Activated CD8-positive, alpha-beta memory T cell treated with anti-CD3 and anti-CD28 coated beads, Interleukin-2, amount 50 U/mL, for 24 hours (primary cell): Measurements from ENCODE around the gene OR51B6.
"Not testable (repeated sequence)": the region's sequence is repeated elsewhere in the genome, so short reads cannot be mapped to it uniquely, and the experiment has no call there.

Source experiments
- DNase-seq: peaks from one replicate; pipeline ENCODE4 v3.0.0-alpha.2; 2020; ENCODE audit errors: extremely low read depth

Gene OR51B6, protein sequence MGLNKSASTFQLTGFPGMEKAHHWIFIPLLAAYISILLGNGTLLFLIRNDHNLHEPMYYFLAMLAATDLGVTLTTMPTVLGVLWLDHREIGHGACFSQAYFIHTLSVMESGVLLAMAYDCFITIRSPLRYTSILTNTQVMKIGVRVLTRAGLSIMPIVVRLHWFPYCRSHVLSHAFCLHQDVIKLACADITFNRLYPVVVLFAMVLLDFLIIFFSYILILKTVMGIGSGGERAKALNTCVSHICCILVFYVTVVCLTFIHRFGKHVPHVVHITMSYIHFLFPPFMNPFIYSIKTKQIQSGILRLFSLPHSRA

DNA sequence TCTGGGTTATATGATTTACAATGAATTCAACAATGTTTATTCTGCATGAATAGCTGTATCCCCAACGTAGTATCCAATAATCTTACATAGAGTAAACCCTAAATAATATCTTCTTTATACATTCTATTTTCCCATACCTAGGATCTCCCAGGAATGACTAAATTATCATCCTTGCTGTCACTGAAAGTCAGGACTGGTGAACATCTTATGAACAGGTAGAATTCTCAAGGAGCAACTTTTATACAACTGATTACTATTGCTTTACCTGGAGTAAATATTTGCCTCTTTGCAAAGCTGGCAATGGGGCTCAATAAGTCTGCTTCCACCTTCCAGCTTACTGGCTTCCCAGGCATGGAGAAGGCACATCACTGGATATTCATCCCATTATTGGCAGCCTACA is at the start of gene OR51B6:
OR51B6 (plus strand) TSS at position 301 of the 400 bp plus-strand sequence; CDS start at position 301, 0 bp downstream.
- DNase-seq, result no peak

GRCh38 chr11:5301846-5302245 is 49.5 kb upstream of the OR51B6 start, which contains the start of gene OR51B4:
Gene OR51B4 (minus strand): TSS chr11:5301946. CDS start chr11:5301946, 0 bp downstream.
- no peak for DNase-seq

DNA sequence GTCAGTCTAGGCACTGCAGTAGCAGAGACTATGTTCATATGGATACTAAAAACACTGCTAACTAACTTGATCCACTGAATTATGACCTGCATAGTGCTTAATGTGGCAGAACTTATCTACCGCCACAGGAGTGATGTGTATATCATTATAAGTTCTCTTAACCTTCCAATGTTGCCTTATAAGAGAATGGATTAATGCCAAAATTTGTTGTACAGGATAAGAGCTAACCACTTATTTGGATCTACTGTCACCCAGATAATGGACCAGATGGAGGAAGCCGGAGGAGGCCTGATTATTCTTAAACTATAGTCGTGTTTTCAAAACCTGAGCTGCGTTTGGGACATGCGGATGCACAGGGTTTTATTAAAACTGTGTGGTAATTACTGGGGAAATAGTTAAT is 47.7 kb upstream of the OR51B6 start:
- DNase-seq, result no peak

DNA sequence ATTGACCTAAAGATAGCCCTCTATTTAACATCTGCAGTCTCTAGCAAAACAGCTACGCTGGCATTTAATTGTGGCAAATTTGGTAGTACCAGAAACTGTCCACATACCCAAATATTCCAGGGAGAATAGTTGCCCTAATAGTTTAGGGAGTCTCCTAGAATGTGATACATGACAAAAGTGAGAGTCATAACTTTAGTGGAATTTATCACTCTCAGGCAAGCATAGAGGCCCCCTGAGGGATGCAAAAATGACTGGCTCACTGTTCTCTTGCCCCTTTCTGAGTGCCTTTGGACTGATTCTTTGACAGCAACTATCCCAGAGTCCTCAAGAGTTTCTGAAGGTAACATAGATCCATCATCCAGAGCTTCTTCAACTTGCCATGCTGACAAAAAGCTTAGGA is 47.3 kb upstream of the OR51B6 start:
- no peak for DNase-seq

DNA sequence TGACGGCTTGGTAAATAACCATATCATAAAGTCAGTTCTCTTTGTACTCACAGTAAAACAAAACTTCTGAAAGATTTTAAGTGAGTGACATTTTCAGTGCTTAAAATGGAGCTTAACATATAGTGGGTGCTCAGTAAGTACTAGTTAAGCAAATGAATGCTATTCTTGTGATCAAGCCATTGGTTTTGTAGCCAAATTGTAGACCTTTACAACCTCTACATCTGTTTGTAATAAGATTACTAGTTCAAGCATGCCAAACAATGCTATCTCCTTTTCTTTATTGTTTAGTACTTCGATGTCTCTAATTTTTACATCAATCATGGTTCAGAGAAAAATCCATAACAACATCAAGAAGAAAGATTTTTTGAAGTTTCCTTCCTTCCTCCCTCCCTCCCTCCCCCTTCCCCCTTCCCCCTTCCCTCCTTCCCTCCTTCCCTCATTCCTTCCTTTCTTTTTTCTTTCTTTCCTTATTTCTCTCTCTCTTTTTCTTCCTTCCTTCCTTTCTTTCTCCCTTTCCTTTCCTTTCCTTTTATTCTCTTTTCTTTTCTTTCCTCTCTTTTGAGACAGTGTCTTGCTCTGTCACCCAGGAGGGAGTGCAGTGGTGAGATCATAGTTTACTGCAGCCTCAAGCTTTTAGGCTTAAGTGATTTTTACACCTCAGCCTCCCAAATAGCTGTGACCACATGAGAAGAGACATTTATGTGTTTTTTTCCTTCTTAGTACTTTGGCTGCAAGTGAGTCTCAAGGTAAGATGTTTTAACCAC is 43.9 kb upstream of the OR51B6 start:
- no peak for DNase-seq

GRCh38 chr11:5310423-5310822 is 40.9 kb upstream of the OR51B6 start:
- DNase-seq, result no peak

GRCh38 chr11:5313326-5314023 is 37.8 kb upstream of the OR51B6 start:
- not testable (repeated sequence) for DNase-seq

GRCh38 chr11:5317292-5317691 is 34.0 kb upstream of the OR51B6 start:
- DNase-seq, result no peak

- no peak for DNase-seq
Observed at GRCh38 chr11:5324197-5324596, 27.1 kb upstream of the OR51B6 start, which contains the start of gene OR51B2. Gene OR51B2 (minus strand): TSS chr11:5324297. CDS start chr11:5324297, 0 bp downstream.

GRCh38 chr11:5335170-5335569 is 16.1 kb upstream of the OR51B6 start:
- DNase-seq, result no peak

GRCh38 chr11:5336331-5336730 is 15.0 kb upstream of the OR51B6 start:
- no peak for DNase-seq

DNA sequence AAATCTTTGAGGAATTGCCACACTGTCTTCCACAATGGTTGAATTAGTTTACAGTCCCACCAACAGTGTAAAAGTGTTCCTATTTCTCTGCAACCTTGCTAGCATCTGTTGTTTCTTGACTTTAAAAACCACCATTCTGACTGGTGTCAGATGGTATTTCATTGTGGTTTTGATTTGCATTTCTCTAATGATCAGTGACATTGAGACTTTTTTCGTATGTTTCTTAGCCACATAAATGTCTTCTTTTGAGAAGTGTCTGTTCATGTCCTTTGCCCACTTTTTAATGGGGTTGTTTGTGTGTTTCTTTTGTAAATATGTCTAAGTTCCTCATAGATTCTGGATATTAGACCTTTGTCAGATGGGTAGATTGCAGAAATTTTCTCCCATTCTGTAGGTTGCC is 14.1 kb upstream of the OR51B6 start:
- not testable (repeated sequence) for DNase-seq

DNA sequence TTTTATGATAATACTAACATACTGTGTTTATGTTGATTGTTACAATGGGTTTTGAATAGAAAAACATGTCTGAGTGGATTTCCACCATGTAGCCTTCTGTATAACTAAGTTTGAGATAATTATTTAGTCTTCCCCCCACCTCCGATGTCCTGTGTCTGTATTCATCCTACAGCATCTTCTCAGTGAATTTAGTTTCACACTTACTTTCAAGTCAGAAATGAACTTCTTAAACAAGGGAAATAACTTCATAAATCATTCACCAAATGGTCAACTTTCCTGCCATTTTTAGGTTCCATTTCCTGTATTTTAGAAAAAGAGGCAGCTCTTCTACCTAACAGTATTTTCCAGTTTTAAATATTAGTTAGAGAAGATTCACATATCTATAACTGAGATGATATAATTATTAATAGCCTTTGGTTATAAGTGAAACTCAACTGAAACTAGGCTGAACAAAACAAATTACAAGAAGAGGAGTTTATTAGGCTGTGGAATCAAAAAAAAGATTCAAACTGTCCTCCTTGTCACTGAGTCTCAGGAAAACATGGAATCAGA is 11.5 kb upstream of the OR51B6 start:
- DNase-seq, result no peak

GRCh38 chr11:5343474-5344335 is 7.6 kb upstream of the OR51B6 start, which contains the start of gene OR51B5:
Gene OR51B5 (minus strand): TSS chr11:5343524. CDS start chr11:5343524, 0 bp downstream.
- no peak for DNase-seq

GRCh38 chr11:5345831-5346230 is 5.5 kb upstream of the OR51B6 start:
- no peak for DNase-seq

DNA sequence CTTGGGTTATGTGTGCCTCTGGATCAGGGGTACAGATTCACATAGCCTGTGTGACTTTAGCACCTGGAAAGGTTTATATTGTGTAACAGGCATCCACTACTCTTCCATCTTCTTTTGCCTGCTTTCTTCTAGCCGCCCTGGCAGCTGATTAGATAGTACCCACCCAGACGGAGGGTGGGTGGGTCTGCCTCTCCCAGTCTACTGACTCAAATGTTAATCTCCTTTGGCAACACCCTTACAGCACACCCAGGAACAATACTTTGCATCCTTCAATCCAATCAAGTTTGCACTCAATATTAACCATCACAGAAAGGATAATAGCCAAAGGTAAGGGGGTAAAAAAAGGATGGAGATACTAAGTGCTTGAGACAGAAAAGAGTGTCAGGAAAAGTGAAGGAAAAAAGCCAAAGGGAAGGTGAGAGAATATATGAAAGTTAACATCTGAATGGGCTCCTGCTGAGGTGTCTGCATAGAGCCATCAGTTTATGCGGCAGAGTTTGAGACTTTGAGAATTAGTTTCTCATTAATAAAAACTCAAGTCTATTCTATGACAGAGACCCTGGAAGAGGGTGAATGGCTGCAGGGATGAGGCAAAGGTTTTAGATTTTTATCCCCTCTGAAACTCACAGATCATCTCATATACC is 2.6 kb upstream of the OR51B6 start:
- DNase-seq, result no peak

GRCh38 chr11:5349550-5349949 is 1.8 kb upstream of the OR51B6 start:
- DNase-seq, result no peak

DNA sequence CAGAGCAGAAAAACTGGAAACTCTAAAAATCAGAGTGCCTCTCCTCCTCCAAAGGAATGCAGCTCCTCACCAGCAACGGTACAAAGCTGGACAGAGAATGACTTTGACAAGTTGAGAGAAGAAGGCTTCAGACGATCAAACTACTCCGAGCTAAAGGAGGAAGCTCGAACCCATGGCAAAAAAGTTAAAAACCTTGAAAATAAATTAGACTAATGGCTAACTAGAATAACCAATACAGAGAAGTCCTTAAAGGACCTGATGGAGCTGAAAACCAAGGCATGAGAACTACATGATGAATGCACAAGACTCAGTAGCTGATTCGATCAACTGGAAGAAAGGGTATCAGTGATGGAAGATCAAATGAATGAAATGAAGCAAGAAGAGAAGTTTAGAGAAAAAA is 4.7 kb downstream of the OR51B6 start:
- not testable (repeated sequence) for DNase-seq

DNA sequence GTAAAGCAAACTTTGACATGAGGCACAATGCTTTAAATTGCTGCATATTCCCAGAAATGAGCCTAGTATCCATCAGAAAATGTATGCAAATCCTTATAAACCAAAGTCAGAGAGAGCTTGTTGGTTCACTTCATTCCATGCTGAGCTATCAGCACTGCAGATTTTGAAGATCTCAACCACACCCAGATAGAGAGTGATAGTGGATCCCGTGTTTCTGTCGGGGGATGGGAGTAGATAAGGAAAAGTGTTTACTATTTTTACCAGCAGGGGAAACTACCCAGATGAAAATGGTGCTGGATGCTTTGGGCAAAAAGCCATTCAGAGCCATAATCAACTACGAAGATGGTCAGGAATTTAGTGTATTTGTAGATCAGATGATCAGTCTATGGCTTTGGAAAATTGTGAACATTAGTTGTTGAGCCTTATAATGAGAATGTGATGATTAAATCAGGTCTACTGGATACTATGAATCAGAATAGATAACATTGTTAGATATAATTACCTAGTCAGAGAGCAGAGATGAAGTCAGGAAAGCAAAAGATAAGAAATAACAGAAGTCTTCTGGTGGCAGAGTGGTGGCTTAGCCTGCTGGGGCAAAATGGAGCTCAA is 10.8 kb downstream of the OR51B6 start:
- no peak for DNase-seq

GRCh38 chr11:5363679-5364078 is 12.4 kb downstream of the OR51B6 start:
- no peak for DNase-seq
